K562 (cell line): Measurements from ENCODE around the gene PCBP3.

ENCODE experiments used
- BRF1 ChIP-seq: IDR thresholded peaks from 3 replicates; pipeline ENCODE4 v1.6.1; 2011; ENCODE audit warnings: borderline replicate concordance, mild to moderate bottlenecking; ENCODE audit not compliant: insufficient read length; ENCODE audit errors: extremely low read depth
- GATA2 ChIP-seq: sonication (generic); formaldehyde crosslinking; IDR thresholded peaks from 2 replicates; pipeline ENCODE4 v1.4.0; 2020; ENCODE audit warnings: mild to moderate bottlenecking, missing genetic modification reagents
- ILK ChIP-seq: fragments of 450-650 bp; IDR thresholded peaks from 2 replicates; pipeline ENCODE4 v1.6.1; 2016; ENCODE audit warnings: missing genetic modification characterization, low read depth, mild to moderate bottlenecking, missing compliant biosample characterization, moderate library complexity, borderline replicate concordance
- MAFF ChIP-seq: IDR thresholded peaks from 2 replicates; pipeline ENCODE4 v1.6.1; 2012; ENCODE audit warnings: low read length, improper control_type of control experiment
- SAP30 ChIP-seq: fragments of 200-600 bp; sonication (generic); IDR thresholded peaks from 2 replicates; pipeline ENCODE4 v1.6.1; 2012; ENCODE audit warnings: borderline replicate concordance, low read depth, mild to moderate bottlenecking, moderate library complexity, low read length, control low read depth, inconsistent platforms; ENCODE audit not compliant: insufficient read depth, poor library complexity, severe bottlenecking
- SMAD1 ChIP-seq: fragments of 150-350 bp; IDR thresholded peaks from 2 replicates; pipeline ENCODE4 v1.6.1; 2014; ENCODE audit warnings: low read length, low read depth; ENCODE audit not compliant: partially characterized antibody
- ZNF175 ChIP-seq: fragments of 200-800 bp; sonication (Bioruptor generic); IDR thresholded peaks from 2 replicates; pipeline ENCODE4 v1.6.1; 2016; ENCODE audit warnings: low read depth, mild to moderate bottlenecking, missing genetic modification characterization, missing compliant biosample characterization
- TF ChIP-seq, protein P1 (sequence below), 3 experiments: IDR thresholded peaks in 2 of 3; conservative IDR thresholded peaks in 1 of 3; 2 replicates each; pipeline ENCODE4 v1.5.1; 2011 to 2012; ENCODE audit warnings: low read length in 3 of 3, mild to moderate bottlenecking in 3 of 3, control low read depth in 2 of 3, improper control_type of control experiment in 1 of 3, inconsistent platforms in 1 of 3, low read depth in 1 of 3, mixed read lengths in 1 of 3, moderate library complexity in 1 of 3; ENCODE audit not compliant: insufficient read depth in 2 of 3

DNA sequence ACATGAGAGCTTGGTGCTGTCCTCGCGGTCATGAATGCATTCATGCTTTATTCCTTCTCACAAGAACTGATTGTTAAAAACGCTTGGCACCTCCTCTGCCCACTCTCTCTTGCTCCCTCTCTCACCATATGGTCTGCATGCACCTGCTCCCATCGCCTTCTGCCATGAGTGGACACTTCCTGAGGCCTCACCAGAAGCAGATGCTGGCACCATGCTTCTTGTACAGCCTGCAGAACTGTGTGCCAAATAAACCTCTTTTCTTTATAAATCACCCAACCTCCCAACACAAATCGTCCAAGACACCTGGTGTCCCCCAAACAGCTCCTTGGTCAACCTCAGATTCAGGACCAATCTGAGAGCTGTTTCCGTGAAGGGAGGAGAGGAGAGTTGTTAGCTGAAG is 43.3 kb upstream of the PCBP3 start:
- TF ChIP-seq ILK (tag) = no peak
- TF ChIP-seq GATA2 (CRISPR knock-in tag) = no peak
- TF ChIP-seq SMAD1 = no peak
- TF ChIP-seq MAFF = no peak
- no peak for TF ChIP-seq SAP30
- TF ChIP-seq ZNF175 = no peak
- TF ChIP-seq, protein P1, sequence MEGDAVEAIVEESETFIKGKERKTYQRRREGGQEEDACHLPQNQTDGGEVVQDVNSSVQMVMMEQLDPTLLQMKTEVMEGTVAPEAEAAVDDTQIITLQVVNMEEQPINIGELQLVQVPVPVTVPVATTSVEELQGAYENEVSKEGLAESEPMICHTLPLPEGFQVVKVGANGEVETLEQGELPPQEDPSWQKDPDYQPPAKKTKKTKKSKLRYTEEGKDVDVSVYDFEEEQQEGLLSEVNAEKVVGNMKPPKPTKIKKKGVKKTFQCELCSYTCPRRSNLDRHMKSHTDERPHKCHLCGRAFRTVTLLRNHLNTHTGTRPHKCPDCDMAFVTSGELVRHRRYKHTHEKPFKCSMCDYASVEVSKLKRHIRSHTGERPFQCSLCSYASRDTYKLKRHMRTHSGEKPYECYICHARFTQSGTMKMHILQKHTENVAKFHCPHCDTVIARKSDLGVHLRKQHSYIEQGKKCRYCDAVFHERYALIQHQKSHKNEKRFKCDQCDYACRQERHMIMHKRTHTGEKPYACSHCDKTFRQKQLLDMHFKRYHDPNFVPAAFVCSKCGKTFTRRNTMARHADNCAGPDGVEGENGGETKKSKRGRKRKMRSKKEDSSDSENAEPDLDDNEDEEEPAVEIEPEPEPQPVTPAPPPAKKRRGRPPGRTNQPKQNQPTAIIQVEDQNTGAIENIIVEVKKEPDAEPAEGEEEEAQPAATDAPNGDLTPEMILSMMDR (IDR thresholded peaks at IDR 0.05 in 2 of 3, conservative IDR thresholded peaks at IDR 0.05 in 1 of 3; ENCODE audit: insufficient read depth in 2 of 3, low read depth in 1 of 3, low read length in 3 of 3) = no peak
- no peak for TF ChIP-seq BRF1
